Smooth muscle cell (in vitro differentiated cells): ENCODE results near the gene FOXN3. TPM values are rescaled to one million over a fixed set of nuclear protein-coding genes. Genes with fewer than 3 reads are reported as not detected.

Experiments
- DNase-seq: peaks from one replicate; lab custom pipeline; 2025; ENCODE audit not compliant: unreplicated experiment; lab: John Stamatoyannopoulos, UW
- H2AFZ ChIP-seq: fragments of 200-600 bp; sonication (generic); 2 replicates; pipeline ENCODE4 v1.6.0; 2016; ENCODE audit warnings: antibody characterized with exemption, low read depth, mild to moderate bottlenecking
- H3F3A ChIP-seq: fragments of 200-600 bp; sonication (generic); 2 replicates; pipeline ENCODE4 v1.6.0; 2017; ENCODE audit warnings: antibody characterized with exemption, low read depth
- H3K27ac ChIP-seq: fragments of 200-600 bp; sonication (generic); 2 replicates; pipeline ENCODE4 v1.5.1; 2016; ENCODE audit warnings: low read depth, mild to moderate bottlenecking
- H3K27me3 ChIP-seq: fragments of 200-600 bp; sonication (generic); 2 replicates; pipeline ENCODE4 v1.6.1; 2016; ENCODE audit warnings: low read depth, mild to moderate bottlenecking
- H3K36me3 ChIP-seq: fragments of 200-600 bp; sonication (generic); 2 replicates; pipeline ENCODE4 v1.5.1; 2016; ENCODE audit warnings: low read depth
- H3K4me1 ChIP-seq: fragments of 200-600 bp; sonication (generic); 2 replicates; pipeline ENCODE4 v1.5.1; 2016; ENCODE audit warnings: low read depth
- H3K4me2 ChIP-seq: fragments of 200-600 bp; sonication (generic); 2 replicates; pipeline ENCODE4 v1.6.0; 2016; ENCODE audit warnings: mild to moderate bottlenecking
- H3K4me3 ChIP-seq: fragments of 200-600 bp; sonication (generic); 2 replicates; pipeline ENCODE4 v1.5.1; 2016; ENCODE audit warnings: mild to moderate bottlenecking
- H3K79me2 ChIP-seq: fragments of 200-600 bp; sonication (generic); 2 replicates; pipeline ENCODE4 v1.6.0; 2016; ENCODE audit warnings: low read depth, mild to moderate bottlenecking
- H3K9ac ChIP-seq: fragments of 200-600 bp; sonication (generic); 2 replicates; pipeline ENCODE4 v1.6.0; 2016; ENCODE audit warnings: low read depth
- H3K9me3 ChIP-seq: fragments of 200-600 bp; sonication (generic); replicated peaks from 2 replicates; pipeline ENCODE4 v1.5.1; 2016; ENCODE audit warnings: low read depth
- H4K20me1 ChIP-seq: fragments of 200-600 bp; sonication (generic); 2 replicates; pipeline ENCODE4 v1.6.0; 2016; ENCODE audit warnings: low read depth
- CTCF ChIP-seq: fragments of 200-600 bp; sonication (generic); IDR thresholded peaks from 2 replicates; pipeline ENCODE4 v1.5.1; 2017; ENCODE audit warnings: borderline replicate concordance, mild to moderate bottlenecking, antibody characterized with exemption; ENCODE audit not compliant: insufficient read depth, poor library complexity, severe bottlenecking
- WGBS: methylation state at CpG from one replicate; pipeline ENCODE4 v1.1.7; 2016; ENCODE audit warnings: low lambda C conversion rate; 5-methylcytosine and 5-hydroxymethylcytosine counted together
- polyA plus RNA-seq: library from polyadenylated mRNA; unstranded; fragments of >200 nt; fragmentation: Nextera tagmentation; extraction: Ambion mirVana; gene quantifications from 2 replicates; pipeline ENCODE4 v1.2.1, GENCODE V29; 2016
- total RNA-seq: library from RNA; depleted of rRNA; stranded (reverse); fragments of >200 nt; gene quantifications from 2 replicates; pipeline ENCODE4 v1.2.3, GENCODE V29; 2014

Gene FOXN3
- total and polyA plus RNA-seq, 2 experiments from 2014 or later = 24.5 to 31.5 TPM

DNA sequence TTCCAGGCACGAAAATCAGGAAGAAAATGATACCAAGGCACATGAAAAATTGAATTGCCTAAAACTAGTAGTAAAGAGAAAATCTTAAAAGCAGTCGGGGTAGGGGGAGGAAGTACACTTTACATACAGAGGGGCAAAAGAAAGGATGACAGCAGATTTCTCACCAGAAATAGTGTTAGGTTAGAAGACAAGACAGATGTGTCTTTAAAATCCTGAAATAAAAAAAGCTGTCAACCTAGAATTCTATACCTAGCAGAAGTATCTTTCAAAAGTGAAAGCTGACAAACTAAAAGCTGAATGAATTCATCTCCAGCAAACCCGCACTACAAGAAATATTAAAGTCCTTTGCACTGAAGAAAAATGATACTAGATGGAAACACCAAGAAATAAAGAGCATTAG, 280.4 kb downstream of the FOXN3 start:
- 92% methylated on average over 3 of the region's 3 CpGs for WGBS
- no peak overlapping the region for H3K9ac ChIP-seq
- H3F3A ChIP-seq = no peaks in the 10 kb centered on the region
- no peaks in the 10 kb centered on the region for H3K36me3 ChIP-seq
- no peak overlapping the region for H3K4me3 ChIP-seq
- H2AFZ ChIP-seq = no peak overlapping the region
- H3K4me1 ChIP-seq = no peaks in the 10 kb centered on the region
- H3K9me3 ChIP-seq = no peaks in the 10 kb centered on the region
- no peak overlapping the region for H3K4me2 ChIP-seq
- no peaks in the 10 kb centered on the region for H4K20me1 ChIP-seq
- no peak for TF ChIP-seq CTCF
- DNase-seq = no peak
- H3K79me2 ChIP-seq = no peaks in the 10 kb centered on the region
- H3K27ac ChIP-seq = no peak overlapping the region
- H3K27me3 ChIP-seq = peaks cover 3% of the 10 kb centered on the region

DNA sequence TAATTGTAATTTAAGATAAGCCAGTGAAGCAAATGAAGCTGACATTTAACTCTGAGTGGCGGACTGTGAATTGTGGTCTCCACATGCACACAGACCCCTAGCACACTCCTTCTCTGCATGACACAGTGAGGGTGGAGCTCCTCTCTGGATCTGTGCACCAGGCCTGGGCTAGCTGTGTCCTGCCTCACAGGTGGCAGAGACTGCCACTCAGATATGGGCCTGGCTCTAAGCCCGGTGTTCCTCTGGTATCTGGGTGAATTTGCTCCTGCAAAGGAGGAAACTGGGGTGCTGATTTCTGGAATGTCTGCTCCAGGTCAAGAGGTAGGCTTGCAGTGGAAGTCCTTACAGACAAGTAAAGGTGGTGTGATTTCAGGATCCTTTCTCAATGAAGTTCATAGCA, 282.4 kb downstream of the FOXN3 start:
- Histone ChIP-seq H3K79me2 (no peaks in the 10 kb centered on the region), H3K27ac (no peak overlapping the region), H3K4me2 (no peak overlapping the region), H3K9ac (no peak overlapping the region), H3K27me3 (no peaks in the 10 kb centered on the region), H3K4me3 (no peak overlapping the region), H3K36me3 (no peaks in the 10 kb centered on the region), H3F3A (no peaks in the 10 kb centered on the region), H3K4me1 (no peaks in the 10 kb centered on the region), H3K9me3 (no peaks in the 10 kb centered on the region), H2AFZ (no peak overlapping the region), H4K20me1 (no peaks in the 10 kb centered on the region)
- TF ChIP-seq CTCF = no peak
- 98% methylated on average over 2 of the region's 2 CpGs for WGBS
- DNase-seq = no peak

- 87% methylated on average over 6 of the region's 6 CpGs for WGBS
- no peak for DNase-seq
- no peak overlapping the region for H3K27ac ChIP-seq
- no peak overlapping the region for H2AFZ ChIP-seq
- H3K9me3 ChIP-seq = no peaks in the 10 kb centered on the region
- no peak for TF ChIP-seq CTCF
- H3K4me2 ChIP-seq = no peak overlapping the region
- H3K4me1 ChIP-seq = no peaks in the 10 kb centered on the region
- H4K20me1 ChIP-seq = no peaks in the 10 kb centered on the region
- no peak overlapping the region for H3K9ac ChIP-seq
- H3K27me3 ChIP-seq = no peaks in the 10 kb centered on the region
- H3K79me2 ChIP-seq = no peaks in the 10 kb centered on the region
- H3K36me3 ChIP-seq = no peaks in the 10 kb centered on the region
- H3K4me3 ChIP-seq = no peak overlapping the region
- H3F3A ChIP-seq = no peaks in the 10 kb centered on the region
Measured at GRCh38 chr14:89131004-89131750, 285.9 kb downstream of the FOXN3 start.

- Histone ChIP-seq H3K79me2 (no peaks in the 10 kb centered on the region), H3F3A (no peaks in the 10 kb centered on the region), H3K9ac (no peak overlapping the region), H3K4me1 (no peaks in the 10 kb centered on the region), H3K9me3 (no peaks in the 10 kb centered on the region), H3K4me2 (no peak overlapping the region), H3K4me3 (no peak overlapping the region), H2AFZ (no peak overlapping the region), H4K20me1 (no peaks in the 10 kb centered on the region), H3K27ac (no peak overlapping the region), H3K27me3 (peaks cover 4% of the 10 kb centered on the region), H3K36me3 (no peaks in the 10 kb centered on the region)
- no peak for DNase-seq
- no peak for TF ChIP-seq CTCF
- WGBS = 93% methylated on average over 6 of the region's 6 CpGs
Measured at GRCh38 chr14:89129570-89129969, 287.5 kb downstream of the FOXN3 start.
